ENCODE data around the gene PITPNC1.
"Not testable (repeated sequence)": the region's sequence is repeated elsewhere in the genome, so short reads cannot be mapped to it uniquely, and the experiment has no call there.

PITPNC1 gene

GRCh38 chr17:67425571-67426160, 48.6 kb downstream of the PITPNC1 start:
- TF ChIP-seq, protein P1, sequence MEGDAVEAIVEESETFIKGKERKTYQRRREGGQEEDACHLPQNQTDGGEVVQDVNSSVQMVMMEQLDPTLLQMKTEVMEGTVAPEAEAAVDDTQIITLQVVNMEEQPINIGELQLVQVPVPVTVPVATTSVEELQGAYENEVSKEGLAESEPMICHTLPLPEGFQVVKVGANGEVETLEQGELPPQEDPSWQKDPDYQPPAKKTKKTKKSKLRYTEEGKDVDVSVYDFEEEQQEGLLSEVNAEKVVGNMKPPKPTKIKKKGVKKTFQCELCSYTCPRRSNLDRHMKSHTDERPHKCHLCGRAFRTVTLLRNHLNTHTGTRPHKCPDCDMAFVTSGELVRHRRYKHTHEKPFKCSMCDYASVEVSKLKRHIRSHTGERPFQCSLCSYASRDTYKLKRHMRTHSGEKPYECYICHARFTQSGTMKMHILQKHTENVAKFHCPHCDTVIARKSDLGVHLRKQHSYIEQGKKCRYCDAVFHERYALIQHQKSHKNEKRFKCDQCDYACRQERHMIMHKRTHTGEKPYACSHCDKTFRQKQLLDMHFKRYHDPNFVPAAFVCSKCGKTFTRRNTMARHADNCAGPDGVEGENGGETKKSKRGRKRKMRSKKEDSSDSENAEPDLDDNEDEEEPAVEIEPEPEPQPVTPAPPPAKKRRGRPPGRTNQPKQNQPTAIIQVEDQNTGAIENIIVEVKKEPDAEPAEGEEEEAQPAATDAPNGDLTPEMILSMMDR (IDR thresholded peaks at IDR 0.05; ENCODE audit: low read depth, low read length) = no peak
- no peak overlapping the region for H3K4me3 ChIP-seq (ENCODE audit: low read depth, low read length)

GRCh38 chr17:67427424-67427823, 50.3 kb downstream of the PITPNC1 start:
- no peak overlapping the region for H3K4me3 ChIP-seq (ENCODE audit: low read depth, low read length)
- TF ChIP-seq, protein P1 (IDR thresholded peaks at IDR 0.05; ENCODE audit: low read depth, low read length) = no peak

DNA sequence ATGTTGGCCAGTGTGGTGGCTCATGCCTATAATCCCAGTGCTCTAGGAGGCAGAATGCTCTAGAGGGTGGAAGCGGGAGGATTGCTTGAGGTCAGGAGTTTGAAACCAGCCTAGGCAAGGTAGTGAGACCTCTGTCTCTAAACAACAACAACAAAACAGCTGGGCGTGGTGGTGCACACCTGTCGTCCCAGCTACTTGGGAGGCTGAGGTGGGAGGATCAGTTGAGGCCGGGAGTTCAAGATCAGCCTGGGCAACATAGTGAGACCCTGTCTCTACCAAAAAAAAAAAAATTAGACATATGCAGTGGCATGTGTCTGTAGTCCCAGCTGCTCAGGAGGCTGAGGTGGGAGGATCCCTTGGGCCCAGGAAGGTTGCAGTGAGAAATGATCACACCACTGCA, 53.4 kb downstream of the PITPNC1 start:
- not testable (repeated sequence) for H3K4me3 ChIP-seq (ENCODE audit: low read depth, low read length)

DNA sequence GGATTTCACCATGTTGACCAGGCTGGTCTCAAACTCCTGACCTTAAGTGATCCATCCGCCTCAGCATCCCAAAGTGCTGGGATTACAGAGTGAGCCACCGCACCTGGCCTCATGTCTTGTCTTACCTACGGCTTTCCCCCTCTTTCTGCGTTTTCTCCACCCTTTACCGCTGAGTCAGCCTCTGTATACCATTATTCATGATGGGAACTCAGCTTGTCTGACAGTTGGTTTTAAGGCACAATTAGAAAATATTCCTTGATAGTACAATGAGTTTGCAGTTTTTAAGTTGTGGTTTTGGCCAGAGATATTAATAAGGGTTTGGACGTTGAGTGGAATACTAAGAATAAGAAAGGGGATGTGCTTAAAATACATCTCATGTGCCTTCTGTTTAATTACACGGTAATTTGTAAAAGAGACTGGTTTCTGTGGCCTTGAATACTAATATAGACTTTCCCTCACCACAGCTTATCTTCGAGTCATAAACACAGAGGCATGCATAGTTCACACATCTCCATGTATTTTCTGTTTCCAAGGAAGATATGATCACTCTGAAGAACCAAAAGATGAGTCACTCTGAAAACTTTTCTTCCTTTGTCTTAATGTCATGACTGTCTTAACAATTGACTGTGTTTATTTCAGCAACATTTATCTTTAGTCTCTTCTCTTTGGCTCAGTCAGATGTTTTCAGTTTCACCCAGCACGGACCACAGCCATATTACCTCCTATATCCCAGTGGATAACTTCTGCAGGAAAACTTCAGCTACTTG, 54.4 kb downstream of the PITPNC1 start:
- no peak overlapping the region for H3K4me3 ChIP-seq (ENCODE audit: low read depth, low read length)
- TF ChIP-seq, protein P1 (IDR thresholded peaks at IDR 0.05; ENCODE audit: low read depth, low read length) = no peak

DNA sequence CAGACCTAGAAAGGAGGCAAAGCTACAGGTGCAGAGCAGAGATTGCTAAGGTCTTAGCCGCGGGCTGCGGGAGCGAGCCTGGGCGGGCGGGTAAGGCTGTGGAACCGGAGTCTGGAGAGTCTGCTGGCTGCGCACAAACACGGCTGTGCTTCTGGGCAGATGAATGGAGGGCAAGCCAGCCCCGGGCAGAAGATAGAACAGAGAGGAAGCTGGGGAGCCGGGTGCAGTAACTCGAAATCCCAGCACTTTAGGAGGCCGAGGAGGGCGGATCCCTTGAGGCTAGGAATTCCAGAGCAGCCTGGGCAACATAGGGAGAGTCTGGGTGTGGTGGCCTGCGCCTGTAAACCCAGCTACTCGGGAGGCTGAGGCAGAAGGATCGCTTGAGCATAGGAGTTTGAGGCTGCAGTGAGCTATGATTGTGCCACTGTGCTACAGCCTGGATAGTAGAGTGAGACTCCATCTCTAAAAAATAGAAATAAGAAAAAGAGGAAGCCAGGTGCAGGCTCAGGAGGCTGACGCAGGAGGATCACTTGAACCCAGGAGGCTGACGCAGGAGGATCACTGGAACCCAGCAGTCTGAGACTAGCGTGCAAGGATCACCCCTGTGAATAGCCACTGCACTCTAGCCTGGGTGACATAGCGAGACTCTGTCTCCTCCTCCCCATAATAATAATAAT, 56.3 kb downstream of the PITPNC1 start:
- no peak overlapping the region for H3K4me3 ChIP-seq (ENCODE audit: low read depth, low read length)
- TF ChIP-seq, protein P1 (IDR thresholded peaks at IDR 0.05; ENCODE audit: low read depth, low read length) = no peak

DNA sequence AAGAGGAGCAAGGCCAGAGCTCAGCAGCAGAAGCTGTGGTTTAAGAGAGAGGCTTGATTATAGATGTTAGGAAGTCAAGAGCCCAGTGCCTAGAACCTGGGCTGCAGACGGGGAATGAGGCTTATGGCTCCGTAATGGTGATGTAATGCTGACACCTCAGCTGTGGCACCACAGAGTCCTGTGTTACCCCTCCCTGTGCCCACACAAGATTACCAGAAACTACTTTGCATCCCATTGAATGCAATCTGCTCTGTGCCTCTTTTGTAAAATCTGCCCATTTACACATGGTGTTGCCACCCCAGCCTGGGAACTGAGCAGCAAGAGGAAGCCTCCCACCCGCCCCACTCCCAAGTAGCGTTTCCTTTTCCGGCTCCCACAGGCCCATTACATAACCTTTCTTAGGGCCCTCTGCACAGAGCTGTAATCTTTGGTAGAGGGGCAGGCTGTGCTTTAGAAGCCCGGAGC, 57.0 kb downstream of the PITPNC1 start:
- TF ChIP-seq, protein P1 (IDR thresholded peaks at IDR 0.05; ENCODE audit: low read depth, low read length) = no peak
- no peak overlapping the region for H3K4me3 ChIP-seq (ENCODE audit: low read depth, low read length)

GRCh38 chr17:67435122-67435521, 58.0 kb downstream of the PITPNC1 start:
- no peak overlapping the region for H3K4me3 ChIP-seq (ENCODE audit: low read depth, low read length)
- TF ChIP-seq, protein P1 (IDR thresholded peaks at IDR 0.05; ENCODE audit: low read depth, low read length) = no peak

Measured in WI38 (cell line).